ENCODE measurements around the gene CAB39.

GRCh38 chr2:230739961-230740360 is 27.3 kb downstream of the CAB39 start:
- TF ChIP-seq, protein P1, sequence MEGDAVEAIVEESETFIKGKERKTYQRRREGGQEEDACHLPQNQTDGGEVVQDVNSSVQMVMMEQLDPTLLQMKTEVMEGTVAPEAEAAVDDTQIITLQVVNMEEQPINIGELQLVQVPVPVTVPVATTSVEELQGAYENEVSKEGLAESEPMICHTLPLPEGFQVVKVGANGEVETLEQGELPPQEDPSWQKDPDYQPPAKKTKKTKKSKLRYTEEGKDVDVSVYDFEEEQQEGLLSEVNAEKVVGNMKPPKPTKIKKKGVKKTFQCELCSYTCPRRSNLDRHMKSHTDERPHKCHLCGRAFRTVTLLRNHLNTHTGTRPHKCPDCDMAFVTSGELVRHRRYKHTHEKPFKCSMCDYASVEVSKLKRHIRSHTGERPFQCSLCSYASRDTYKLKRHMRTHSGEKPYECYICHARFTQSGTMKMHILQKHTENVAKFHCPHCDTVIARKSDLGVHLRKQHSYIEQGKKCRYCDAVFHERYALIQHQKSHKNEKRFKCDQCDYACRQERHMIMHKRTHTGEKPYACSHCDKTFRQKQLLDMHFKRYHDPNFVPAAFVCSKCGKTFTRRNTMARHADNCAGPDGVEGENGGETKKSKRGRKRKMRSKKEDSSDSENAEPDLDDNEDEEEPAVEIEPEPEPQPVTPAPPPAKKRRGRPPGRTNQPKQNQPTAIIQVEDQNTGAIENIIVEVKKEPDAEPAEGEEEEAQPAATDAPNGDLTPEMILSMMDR (optimal IDR thresholded peaks at IDR 0.05 in 1 of 3, IDR thresholded peaks at IDR 0.05 in 1 of 3, conservative IDR thresholded peaks at IDR 0.05 in 1 of 3; ENCODE audit: extremely low read depth in 1 of 3, insufficient read depth in 2 of 3, low read length in 3 of 3): no peak
- TF ChIP-seq EZH2 (IDR thresholded peaks at IDR 0.05; ENCODE audit: low read length): no peak

Measured in keratinocyte (primary cell).